GM12875 (cell line): ENCODE measurements around the gene FRMD8.
A peak's percentile ranks its signal among the peaks of the same experiment; 100 is the strongest.

Source experiments
- H3K4me3 ChIP-seq: one replicate; pipeline ENCODE4 v1.5.1; 2011; ENCODE audit warnings: low read depth, low read length, control low read depth
- CTCF ChIP-seq: IDR thresholded peaks from 2 replicates; pipeline ENCODE4 v1.5.1; 2011; ENCODE audit warnings: low read depth, mild to moderate bottlenecking, control low read depth, inconsistent platforms, low read length, moderate library complexity, borderline replicate concordance; ENCODE audit not compliant: insufficient read depth

FRMD8 gene

GRCh38 chr11:65376138-65376713 lies 10.2 kb upstream of the FRMD8 start:
- TF ChIP-seq CTCF = no peak

GRCh38 chr11:65377036-65377435 lies 9.4 kb upstream of the FRMD8 start:
- no peak overlapping the region for H3K4me3 ChIP-seq
- TF ChIP-seq CTCF = no peak

More at GRCh38 chr11:65376138-65376713, 10.2 kb upstream of the FRMD8 start:
- H3K4me3 ChIP-seq = no peak overlapping the region

GRCh38 chr11:65377777-65378176 lies 8.7 kb upstream of the FRMD8 start:
- H3K4me3 ChIP-seq = no peak overlapping the region
- TF ChIP-seq CTCF = peak; percentile 44; the same call in 1 of the 2 replicates

- H3K4me3 ChIP-seq = no peak overlapping the region
- TF ChIP-seq CTCF = no peak
These were observed 8.1 kb upstream of the FRMD8 start for GRCh38 chr11:65378208-65378927.

- no peak overlapping the region for H3K4me3 ChIP-seq
- TF ChIP-seq CTCF = no peak
These were observed 7.4 kb upstream of the FRMD8 start for GRCh38 chr11:65378928-65379638.

- no peak overlapping the region for H3K4me3 ChIP-seq
- TF ChIP-seq CTCF = no peak
These were observed 6.6 kb upstream of the FRMD8 start for GRCh38 chr11:65379698-65380459.
